NCI-H510A treated with DMSO at 0.1 percent for 48 hours (cell line): ENCODE data around the gene FNDC8.
"Not testable (repeated sequence)": the region's sequence is repeated elsewhere in the genome, so short reads cannot be mapped to it uniquely, and the experiment has no call there.

Source experiments
- DNase-seq: peaks from one replicate; lab custom pipeline; 2025; lab: John Stamatoyannopoulos, UW

The FNDC8 gene

DNA sequence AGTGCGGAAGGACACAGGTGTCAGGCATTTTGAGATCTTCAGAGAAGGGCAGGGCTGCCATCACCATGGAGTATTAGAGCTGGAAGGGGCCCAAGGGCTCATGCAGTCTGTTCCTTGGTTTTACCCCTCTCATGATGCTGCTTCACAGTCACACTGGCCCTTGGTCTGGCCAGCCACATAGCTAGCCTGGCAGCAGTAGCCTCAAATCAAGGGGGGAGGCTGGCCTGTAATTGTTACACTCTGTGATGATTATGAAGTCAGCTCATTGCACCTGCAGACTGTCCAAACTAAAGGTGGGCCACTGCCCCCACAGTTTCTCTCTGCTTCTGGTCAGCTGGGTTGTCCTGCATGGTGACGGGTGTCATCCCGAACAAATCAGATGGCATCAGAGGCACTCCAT is at the start of gene FNDC8:
Gene FNDC8, plus strand, starts transcription at position 301 of the 400 bp plus-strand sequence. Its CDS starts 79 bp downstream, at position 380.
- no peak for DNase-seq

DNA sequence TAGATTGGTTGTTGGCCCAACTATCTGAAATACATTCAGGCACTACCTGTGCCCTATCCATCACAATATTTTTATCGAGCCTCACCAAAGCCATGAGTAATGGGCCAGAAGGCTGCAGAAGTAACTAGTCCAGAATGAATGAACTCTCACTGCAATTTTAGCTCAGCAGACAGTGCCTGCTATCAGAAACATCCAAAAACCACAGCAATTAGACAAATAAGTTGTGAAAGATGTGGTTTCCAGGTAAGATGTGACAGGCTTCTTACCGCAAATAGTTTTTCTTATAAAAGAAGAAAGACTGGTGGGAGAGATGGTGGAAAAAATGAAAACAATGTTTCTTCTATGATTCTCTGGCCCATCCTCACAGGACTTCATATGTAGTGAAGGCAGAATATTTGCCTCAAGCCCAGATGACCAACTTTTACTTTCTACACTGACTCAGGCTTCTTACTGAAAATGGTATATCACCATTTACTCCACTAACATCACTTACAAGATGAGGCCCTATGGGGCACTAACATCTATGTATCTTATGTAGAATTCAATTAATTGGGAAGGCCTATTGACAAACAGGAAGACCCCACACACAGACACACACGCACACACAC is 48.1 kb upstream of the FNDC8 start:
- no peak for DNase-seq

DNA sequence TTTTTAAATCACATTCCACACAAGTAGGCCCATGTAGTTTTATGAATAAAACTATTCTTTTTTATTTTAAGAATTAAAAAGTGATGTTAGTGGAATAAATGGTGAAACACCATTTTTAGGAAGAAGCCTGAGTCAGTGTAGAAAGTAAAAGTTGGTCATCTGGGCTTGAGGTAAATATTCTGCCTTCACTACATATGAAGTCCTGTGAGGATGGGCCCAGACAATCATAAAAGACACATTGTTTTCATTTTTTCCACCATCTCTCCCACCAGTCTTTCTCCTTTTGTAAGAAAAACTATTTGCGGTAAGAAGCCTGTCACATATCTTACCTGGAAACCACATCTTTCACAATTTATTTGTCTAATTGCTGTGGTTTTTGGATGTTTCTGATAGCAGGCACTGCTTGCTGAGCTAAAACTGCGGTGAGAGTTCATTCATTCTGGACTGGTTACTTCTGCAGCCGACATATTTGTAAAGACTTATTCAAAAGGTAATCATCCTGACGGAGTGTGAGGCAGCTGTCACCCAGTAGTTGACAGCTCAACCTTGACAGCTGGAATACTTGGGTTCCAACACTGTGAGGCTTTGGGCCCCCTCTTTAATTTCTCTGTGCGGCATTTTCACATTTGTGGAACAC is 47.3 kb upstream of the FNDC8 start:
- DNase-seq = no peak

DNA sequence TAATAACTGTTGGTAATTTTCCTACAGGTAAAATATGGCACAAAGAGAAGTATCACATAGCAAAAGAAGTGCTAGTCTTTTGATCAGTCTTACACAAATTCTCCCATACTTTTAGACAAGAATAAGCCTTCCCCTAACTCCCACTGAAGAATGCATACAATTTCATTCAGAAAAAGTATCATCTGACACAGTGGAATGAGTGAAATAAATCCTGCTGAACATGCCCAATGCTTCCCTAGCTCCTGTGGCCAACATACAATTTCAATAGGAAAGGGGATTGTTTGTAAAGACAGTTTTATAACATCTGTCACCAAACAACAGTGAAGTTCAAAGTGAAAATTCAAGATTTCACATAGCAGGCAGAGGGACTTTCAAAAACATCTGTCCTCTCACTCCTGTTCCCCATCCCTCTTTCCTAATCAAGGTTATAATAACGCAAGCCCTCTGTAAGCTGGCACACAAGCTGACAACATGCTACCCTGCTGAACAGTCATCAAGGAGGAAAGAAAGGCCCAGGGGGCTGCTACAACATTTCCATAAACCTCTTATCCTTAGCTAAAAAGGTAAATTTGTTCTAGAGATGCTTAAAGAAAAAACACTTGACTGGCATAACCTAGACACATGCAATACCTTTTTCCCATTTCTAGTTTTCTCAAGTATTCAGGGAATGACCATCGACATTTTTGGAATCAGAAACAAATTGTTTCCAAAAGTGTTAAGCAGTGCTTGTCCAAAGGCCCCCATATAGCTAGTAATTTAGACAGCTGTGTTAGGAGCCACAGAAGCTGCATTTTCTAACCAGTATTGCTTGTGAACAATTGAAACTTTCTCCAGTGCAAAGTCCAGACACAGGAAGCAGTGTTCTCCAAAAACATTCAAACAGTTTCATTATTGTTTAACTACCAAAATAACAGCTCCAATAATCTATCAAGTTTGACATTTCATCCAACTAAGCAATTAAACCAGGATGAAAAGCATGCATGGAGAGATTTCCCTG is 46.4 kb upstream of the FNDC8 start:
- no peak for DNase-seq

DNA sequence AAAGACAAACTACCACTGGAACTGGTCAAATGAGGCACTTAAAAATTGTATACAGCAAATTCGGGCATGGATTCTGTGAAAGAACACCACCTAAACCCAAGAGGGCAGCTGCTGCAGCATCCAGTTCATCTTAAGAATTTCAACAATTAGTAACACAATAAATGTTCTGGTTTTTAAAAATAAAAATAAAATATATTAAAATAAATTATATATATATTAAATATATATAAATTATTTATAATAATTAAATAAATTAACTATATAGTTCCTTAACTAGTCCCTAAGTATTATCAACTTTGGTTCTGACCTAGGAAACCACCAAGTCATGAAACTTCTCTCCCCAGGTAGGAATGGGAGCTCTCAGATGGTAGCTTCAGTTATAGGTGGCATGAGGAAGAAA is 44.5 kb upstream of the FNDC8 start:
- no peak for DNase-seq

DNA sequence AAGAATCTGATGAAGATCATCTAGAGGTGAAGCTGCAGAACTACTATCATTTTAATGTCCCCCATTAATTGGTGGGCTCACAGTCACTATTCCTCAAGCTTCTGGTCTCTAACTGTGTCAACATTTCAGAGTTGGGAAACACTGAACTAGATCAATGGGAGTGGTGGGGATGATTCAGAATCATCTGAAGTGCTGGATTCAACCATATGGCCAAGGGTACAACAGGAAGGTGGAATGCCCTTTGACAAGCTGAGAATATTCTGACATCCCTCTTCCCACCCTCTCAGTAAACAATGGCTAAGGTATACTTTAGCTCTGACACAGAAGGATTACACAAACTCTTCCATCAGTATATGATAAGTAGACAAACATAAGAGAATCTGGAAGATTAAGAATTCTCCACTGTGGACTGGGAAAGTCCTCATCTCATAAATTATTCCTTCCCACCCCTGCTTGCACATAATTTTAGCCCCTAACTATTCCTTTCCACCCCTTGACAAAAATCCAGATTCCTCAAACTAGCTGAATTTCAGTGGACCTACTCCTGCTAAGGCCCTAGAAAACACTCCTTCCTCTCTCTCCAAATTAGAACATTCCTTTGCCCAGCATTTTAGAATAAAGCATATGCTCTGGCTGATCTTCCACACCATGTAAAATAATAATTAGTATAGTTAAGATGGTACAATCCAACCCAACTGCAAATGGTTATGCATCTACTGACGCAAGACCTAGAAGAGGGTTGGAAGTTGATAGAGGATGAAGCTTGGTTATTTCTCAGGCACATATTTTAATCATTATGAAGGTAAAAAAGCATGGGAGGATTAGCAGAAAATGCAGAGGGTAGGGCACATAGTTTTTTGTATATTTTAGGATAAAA is 41.6 kb upstream of the FNDC8 start:
- no peak for DNase-seq

DNA sequence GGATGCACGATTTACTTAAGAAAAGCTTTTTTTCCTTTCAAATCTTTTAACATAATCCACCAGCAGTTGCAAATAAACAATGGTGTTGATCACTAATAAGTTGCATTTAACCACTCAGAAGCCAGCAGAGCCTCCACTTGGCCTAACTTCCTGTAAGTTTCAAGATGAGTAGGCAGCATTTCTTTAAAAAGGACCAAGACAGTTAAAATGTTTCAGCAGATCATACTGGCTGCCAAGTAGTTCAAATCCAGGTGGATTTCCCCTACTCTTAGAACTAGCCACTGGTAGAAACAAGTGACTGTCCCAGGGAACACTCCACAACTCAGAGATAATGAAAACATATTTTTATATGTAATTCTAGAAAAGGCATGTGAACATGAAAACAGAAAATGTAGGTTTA is 40.9 kb upstream of the FNDC8 start:
- DNase-seq = no peak

DNA sequence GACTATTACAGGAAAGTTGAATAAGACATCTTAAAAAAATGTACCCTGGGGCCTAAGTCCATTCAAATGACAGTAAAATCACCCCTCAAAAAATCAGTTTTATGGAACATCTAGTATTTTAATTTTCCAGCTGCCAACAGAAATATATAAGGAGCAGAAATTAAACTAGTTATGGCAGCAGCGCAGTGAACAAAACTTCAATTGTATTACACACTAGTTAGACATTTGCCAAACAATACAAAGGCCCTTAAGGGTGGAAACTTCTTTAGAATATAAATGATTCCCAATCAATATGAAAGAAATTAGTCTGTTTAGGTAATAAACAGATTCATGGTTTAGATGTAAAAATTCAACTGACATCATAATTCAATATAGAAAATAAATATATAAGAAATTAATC is 39.8 kb upstream of the FNDC8 start:
- no peak for DNase-seq

DNA sequence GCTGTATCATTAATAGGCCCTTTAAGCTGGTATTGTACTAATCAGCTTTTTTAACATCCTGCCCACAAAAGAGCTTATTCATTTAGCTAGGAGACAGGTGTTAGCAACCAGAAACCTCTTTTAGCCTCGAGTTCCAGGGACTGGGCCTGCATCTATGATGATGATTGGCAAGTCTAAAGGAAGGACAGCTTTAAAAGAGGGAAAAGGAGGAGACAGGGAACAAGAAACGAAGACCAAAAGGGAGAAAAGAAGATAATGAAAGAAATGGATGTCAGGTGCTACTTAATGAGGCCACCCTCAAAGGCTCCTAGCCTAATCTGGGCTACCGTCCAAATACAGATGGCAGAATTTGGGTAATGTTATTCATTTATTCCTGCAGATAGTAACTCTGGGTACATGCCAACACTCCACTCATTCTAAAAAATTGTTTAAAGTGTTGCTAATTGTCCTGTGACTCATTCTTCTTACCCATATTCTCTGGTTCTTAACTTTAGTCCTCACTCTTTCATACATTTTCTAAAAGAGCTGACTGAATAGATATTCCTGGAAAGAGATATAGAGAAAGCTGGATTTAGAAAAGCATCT is 39.2 kb upstream of the FNDC8 start:
- no peak for DNase-seq

DNA sequence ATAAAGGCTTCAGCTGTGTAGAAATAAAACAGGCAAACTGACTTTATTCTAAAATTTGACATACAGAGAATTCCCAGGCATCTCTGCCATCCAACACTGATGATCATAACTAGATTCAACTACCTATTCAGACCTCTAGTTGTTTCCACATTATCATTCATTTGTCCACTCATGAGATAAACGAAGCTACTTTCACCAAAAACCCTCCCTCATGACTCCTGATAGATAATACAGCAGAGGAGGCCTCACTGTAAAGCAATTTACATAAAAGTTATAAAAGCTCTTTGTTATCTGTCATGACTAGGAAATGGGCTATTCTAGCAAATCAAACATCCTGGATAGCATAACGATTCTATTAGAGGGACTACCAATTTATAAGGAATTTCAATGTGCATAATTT is 38.3 kb upstream of the FNDC8 start:
- no peak for DNase-seq

DNA sequence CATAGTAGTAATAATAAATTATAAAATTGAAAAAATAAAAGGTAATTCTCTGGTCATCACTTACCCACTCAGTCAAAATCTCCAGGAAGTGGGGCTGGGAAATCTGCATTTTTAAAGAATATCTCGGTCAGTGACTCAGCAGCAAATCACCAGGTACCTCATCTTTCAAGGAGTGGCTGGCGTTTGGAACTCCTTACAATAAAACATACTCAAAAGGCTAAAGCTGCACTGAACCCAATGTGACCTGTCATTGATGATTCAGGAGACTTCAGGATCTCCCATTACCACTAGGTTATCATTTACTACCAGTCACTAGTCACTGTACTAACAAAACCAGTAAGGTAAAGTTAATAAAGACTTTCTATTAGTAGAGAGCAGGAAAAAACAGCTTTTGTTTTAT is 36.4 kb upstream of the FNDC8 start:
- DNase-seq = no peak

DNA sequence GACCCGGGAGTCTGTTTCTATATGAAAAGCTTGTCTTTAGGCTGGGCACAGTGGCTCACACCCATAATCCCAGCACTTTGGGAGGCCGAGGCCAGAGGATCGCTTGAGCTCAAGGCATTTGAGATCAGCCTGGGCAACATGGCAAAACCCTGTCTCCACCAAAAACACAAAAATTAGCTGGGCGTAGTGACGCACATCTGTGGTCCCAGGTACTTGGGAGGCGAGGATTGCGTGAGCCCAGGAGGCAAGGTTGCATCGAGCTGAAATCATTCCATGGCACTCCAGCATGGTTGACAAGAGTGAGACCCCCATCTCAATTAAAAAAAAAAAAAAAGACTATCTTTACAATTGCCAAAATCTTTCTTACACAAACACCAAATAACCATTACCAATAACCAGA is 35.3 kb upstream of the FNDC8 start:
- DNase-seq = no peak

DNA sequence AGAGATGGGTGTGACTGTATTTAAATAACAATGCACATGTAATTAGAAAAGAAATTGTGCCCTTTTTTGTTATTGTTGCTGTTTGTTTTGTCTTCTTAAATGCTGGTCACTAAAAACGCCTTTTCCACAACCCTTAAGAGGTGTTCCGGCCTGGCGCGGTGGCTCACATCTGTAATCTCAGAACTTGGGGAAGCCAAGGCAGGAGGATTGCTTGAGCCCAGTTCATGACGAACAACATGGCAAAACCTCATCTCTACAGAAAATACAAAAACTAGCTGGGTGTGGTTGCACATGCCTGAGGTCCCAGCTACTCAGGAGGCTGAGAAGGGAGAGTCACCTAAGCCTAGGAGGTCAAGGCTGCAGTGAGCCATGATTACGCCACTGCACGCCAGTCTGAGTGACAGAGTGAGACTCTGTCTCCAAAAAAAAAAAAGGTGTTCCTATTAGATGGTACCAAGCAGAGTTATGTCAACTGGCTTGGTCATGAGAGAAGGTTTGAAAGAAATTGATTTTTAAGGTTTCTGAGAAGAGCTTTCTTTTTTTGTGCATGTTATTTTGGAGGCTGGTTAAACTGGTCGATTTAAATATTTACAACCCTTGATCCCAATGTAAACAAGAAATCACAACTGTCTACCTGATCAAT is 34.4 kb upstream of the FNDC8 start:
- no peak for DNase-seq

DNA sequence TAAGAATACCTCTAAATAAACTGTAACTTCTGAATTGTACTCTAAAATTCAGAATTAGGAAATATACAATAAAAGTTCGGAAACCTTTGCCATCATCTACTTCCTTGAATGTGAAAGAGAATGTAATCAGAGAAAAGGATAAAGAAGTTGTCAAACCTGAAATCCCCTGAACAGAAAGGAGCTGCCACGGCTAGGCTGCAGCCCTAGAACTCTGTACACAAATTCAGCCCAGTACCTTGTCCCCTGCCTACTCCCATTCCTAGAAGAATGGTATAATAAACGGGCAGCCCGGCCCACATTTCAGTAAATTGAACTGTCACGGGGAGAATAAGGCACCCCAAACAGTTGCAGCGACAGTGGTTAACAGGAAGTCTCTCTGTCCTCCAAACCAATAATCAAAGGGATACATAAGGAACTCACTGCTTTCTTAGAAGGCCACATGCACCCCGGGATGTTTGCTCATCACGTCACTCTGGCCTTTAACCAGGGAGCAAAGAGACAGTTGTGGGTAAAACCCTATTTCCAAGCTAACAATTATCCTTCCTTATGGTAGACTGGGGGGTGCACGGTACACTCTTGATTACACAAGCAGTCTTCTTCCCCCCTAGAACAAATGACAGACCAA is 33.6 kb upstream of the FNDC8 start:
- DNase-seq = peak; percentile 54

DNA sequence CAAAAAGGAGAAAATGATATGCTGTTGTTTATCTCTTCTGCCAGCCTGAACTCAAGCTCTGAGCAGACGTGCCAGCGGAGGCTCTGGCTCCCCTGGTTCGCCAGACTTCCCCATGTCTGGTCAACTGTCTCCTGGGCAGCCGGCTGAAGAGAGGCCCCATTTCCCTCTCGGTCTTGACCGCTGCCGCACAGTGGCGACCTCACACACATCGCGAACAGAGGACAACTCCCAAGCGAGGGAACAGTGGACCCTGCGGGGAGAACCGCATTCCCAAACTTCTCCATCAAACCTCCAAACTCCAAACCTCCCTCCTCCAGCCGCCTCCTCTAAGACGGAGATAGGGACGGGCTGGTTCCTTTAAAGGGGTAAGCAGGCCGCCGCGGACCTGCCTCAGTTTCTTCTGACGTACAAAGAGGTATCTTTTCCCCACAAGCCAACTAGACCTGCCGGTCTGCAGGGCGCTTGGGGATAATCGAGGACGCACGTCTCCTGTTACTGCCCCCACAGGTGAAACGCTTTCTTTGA is 33.0 kb upstream of the FNDC8 start:
- DNase-seq = peak; percentile 59

DNA sequence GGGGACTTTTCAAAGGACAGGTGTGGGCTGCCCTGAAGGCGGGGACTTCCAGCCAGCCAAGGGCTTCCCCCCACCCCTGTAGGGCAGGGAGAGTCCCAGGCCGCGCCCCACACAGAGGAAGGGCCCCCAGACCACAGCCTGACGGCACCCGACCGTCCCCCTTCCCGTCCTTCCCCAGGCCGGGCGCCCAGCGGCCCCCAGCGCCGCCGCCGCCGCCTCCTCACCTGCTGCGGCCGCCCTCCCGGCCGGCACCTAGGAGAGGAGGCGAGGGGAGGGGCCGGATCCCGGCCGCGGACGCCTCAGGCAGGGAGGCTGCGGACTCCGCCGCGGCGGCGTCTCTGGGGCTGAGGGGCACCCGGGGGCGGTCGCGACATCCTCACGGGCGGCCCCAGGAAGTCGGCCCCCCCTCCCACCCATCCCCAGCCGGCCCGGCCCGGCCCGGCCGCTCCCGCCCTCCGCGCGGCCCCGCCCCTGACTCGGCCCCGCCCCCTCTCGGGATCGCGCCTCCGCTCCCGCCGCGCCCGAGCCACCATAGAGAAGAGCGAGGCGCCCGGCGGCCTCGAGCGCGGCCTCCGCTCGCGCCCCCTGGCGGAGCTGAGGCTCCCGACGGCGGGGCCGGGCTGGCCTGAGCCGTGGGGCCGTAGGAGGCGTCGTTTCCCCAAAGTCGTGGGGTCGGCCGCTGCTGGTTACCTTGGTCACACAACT is 32.4 kb upstream of the FNDC8 start:
- peak; percentile 62 for DNase-seq

DNA sequence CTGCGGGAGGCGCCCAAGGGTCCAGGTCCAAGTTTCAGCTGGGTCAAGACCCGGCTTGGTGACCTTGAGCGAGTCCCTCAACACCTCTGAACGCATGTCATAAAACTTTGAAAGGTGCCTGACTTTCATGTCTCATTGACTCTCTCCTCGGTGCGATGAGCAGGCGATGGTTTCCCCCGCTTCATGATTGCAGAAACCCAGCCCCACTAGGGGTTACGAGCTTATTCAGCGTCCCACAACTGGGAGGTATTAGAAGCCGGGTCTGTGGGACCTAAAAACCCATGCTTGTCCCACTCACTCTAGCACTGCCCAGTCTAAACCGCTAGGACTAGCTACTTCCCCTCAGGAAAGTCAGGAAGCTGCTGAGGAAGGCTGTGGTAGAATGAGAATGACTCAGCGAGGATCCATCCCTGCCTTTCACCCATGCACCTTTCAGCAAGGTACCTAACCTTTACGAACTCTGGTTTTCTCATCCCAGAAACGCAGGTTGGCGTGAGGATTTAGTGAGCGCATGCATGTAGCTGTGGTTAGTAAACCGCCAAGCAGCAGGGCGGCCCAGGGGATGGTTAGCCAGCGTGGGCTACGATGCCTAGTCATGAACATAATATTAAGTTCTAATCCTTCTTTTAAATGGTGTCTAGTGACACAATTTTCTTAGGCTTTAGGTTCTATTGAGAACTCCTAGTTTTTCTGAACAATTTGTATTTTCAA is 31.7 kb upstream of the FNDC8 start:
- no peak for DNase-seq

DNA sequence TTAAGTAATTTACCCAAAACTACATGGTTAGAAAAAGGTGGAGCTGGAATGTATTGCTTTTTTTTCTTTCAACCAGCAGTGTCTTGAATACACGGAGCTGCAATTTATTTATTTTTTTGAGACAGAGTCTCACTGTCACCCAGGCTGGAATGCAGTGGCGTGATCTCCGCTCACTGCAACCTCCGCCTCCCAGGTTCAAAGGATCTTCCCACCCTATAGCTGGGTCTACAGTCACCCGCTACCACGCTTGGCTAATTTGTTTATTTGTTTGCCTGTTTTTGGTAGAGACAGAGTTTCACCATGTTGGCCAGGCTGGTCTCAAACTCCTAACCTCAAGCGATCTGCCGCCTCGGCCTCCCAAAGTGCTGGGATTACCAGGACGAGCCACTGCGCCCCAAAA is 30.7 kb upstream of the FNDC8 start:
- DNase-seq = not testable (repeated sequence)

DNA sequence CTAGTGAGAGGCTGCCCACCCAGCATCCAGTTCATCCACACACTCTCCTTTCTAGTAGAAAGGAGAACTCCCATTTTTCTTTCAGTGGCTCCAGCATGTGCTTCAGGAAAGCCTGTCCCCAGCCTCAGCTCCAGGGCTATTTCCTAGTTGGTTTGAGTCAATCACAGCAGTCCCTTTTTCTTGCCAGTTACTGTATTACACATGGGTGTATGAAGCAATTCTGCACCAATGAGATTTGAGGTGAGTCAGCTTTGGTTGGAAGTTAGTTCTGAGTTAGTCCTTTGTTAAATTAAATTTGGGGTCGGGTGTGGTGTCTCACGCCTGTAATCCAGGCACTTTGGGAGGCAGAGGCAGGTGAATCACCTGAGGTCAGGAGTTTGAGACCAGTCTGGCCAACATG is 26.5 kb upstream of the FNDC8 start:
- no peak for DNase-seq
